GM12878 (cell line): ENCODE measurements around the gene TSKU. TPM values are rescaled to one million over a fixed set of nuclear protein-coding genes. Genes with fewer than 3 reads are reported as not detected.

Experiments used
- ATAC-seq: fragments of 200-7000 bp; cut with Tn5 transposase; 3 replicates; pipeline ENCODE4 v1.9.1; 2020; ENCODE audit warnings: mild to moderate bottlenecking, moderate library complexity
- BruUV-seq: library from RNA; stranded (reverse); fragments of 400-500 nt; replicated peaks from 2 replicates; lab custom pipeline; 2021; lab: Mats Ljungman, UMichigan
- CTCF ChIA-PET: fragments of 300-600 bp; sonication (Branson Sonifier 250); formaldehyde crosslinking; extraction: SDS; loops from one replicate; lab custom pipeline; 2021; ENCODE audit warnings: inconsistent platforms; lab: Yijun Ruan, JAX
- POLR2A ChIA-PET: fragments of 350-600 bp; formaldehyde crosslinking; extraction: SDS; loops from one replicate; lab custom pipeline; 2021; ENCODE audit warnings: inconsistent platforms; lab: Charles Lee
- RAD21 ChIA-PET: fragments of 300-600 bp; sonication (Branson Sonifier 250); formaldehyde crosslinking; loops from one replicate; lab custom pipeline; 2023; ENCODE audit warnings: antibody characterized with exemption; ENCODE audit not compliant: unreplicated experiment; lab: Charles Lee
- SMC1A ChIA-PET: fragments of 300-600 bp; sonication (Branson Sonifier 250); formaldehyde crosslinking; loops from one replicate; lab custom pipeline; 2023; ENCODE audit not compliant: unreplicated experiment, uncharacterized antibody; lab: Charles Lee
- DNase-seq: peaks from one replicate; pipeline ENCODE4 v3.0.0-alpha.2; 2011; ENCODE audit warnings: low read depth, low spot score
- FAIRE-seq: peaks from 3 replicates; lab custom pipeline; 2011; peaks lifted over from hg19 to GRCh38; lab: Jason Lieb, UNC
- H2AFZ ChIP-seq: 2 replicates; pipeline ENCODE4 v1.6.0; 2011; ENCODE audit warnings: low read depth, low read length, control low read depth; ENCODE audit not compliant: control insufficient read depth
- H3K27ac ChIP-seq: 2 replicates; pipeline ENCODE4 v1.5.1; 2011; ENCODE audit warnings: control low read depth; ENCODE audit not compliant: control insufficient read depth, insufficient read depth
- H3K27me3 ChIP-seq, 2 experiments: replicated peaks in 1 of 2; 2 replicates each; pipeline versions ENCODE4 v1.6.0 to v1.6.1; 2011; ENCODE audit warnings: low read length in 1 of 2; ENCODE audit not compliant: control insufficient read depth in 2 of 2, insufficient read depth in 2 of 2
- H3K36me3 ChIP-seq, 2 experiments: 2 replicates each; pipeline ENCODE4 v1.5.1; 2011; ENCODE audit warnings: low read length in 1 of 2; ENCODE audit not compliant: control insufficient read depth in 2 of 2, insufficient read depth in 2 of 2
- H3K4me1 ChIP-seq: 2 replicates; pipeline ENCODE4 v1.6.1; 2011; ENCODE audit warnings: mild to moderate bottlenecking, low read length, moderate library complexity, mixed read lengths; ENCODE audit not compliant: control insufficient read depth, insufficient read depth
- H3K4me2 ChIP-seq: 2 replicates; pipeline ENCODE4 v1.6.0; 2011; ENCODE audit warnings: control low read depth; ENCODE audit not compliant: control insufficient read depth, insufficient read depth
- H3K4me3 ChIP-seq: fragments of 200-600 bp; sonication (generic); 2 replicates; pipeline ENCODE4 v1.5.1; 2016
- H3K79me2 ChIP-seq: 2 replicates; pipeline ENCODE4 v1.6.0; 2011; ENCODE audit warnings: low read length; ENCODE audit not compliant: control insufficient read depth, insufficient read depth
- H3K9ac ChIP-seq: 2 replicates; pipeline ENCODE4 v1.8.0; 2011; ENCODE audit warnings: low read length, control low read depth, mixed read lengths; ENCODE audit not compliant: control insufficient read depth, insufficient read depth
- H3K9me3 ChIP-seq: replicated peaks from 3 replicates; pipeline ENCODE4 v1.5.1; 2011; ENCODE audit warnings: mild to moderate bottlenecking, low read length; ENCODE audit not compliant: control insufficient read depth, insufficient read depth
- H4K20me1 ChIP-seq: 2 replicates; pipeline ENCODE4 v1.6.0; 2011; ENCODE audit not compliant: control insufficient read depth, insufficient read depth
- CHD1 ChIP-seq: IDR thresholded peaks from 2 replicates; pipeline ENCODE4 v1.6.1; 2012; ENCODE audit warnings: low read depth, low read length, improper control_type of control experiment
- CHD4 ChIP-seq: fragments of 200-600 bp; sonication (generic); IDR thresholded peaks from 2 replicates; pipeline ENCODE4 v1.6.1; 2016; ENCODE audit warnings: mild to moderate bottlenecking
- CREM ChIP-seq: IDR thresholded peaks from 2 replicates; pipeline ENCODE4 v1.6.1; 2014; ENCODE audit warnings: antibody characterized with exemption, low read depth
- CUX1 ChIP-seq: IDR thresholded peaks from 2 replicates; pipeline ENCODE4 v1.6.1; 2012; ENCODE audit warnings: improper control_type of control experiment, low read depth, low read length; ENCODE audit not compliant: insufficient replicate concordance
- MTA3 ChIP-seq: IDR thresholded peaks from 2 replicates; pipeline ENCODE4 v1.6.1; 2012; ENCODE audit warnings: low read length, inconsistent platforms, borderline replicate concordance
- PBX3 ChIP-seq: IDR thresholded peaks from 2 replicates; pipeline ENCODE4 v1.6.1; 2011; ENCODE audit warnings: mild to moderate bottlenecking, low read depth, low read length, moderate library complexity; ENCODE audit not compliant: insufficient replicate concordance
- PML ChIP-seq: IDR thresholded peaks from 2 replicates; pipeline ENCODE4 v1.6.1; 2012; ENCODE audit warnings: low read length, inconsistent platforms
- SMAD1 ChIP-seq: fragments of 450-650 bp; IDR thresholded peaks from 2 replicates; pipeline ENCODE4 v1.6.1; 2018; ENCODE audit warnings: mild to moderate bottlenecking, low read depth; ENCODE audit not compliant: partially characterized antibody
- SREBF1 ChIP-seq: IDR thresholded peaks from 2 replicates; pipeline ENCODE4 v1.6.1; 2012; ENCODE audit warnings: mild to moderate bottlenecking, low read length
- SREBF2 ChIP-seq: IDR thresholded peaks from 2 replicates; pipeline ENCODE4 v1.6.1; 2012; ENCODE audit warnings: mild to moderate bottlenecking, low read length
- STAT1 ChIP-seq: fragments of 450-650 bp; conservative IDR thresholded peaks from 2 replicates; pipeline ENCODE4 v1.6.1; 2014; ENCODE audit warnings: antibody characterized with exemption, mild to moderate bottlenecking
- SUPT20H ChIP-seq: IDR thresholded peaks from 2 replicates; pipeline ENCODE4 v1.6.1; 2011; ENCODE audit warnings: low read depth, mild to moderate bottlenecking, low read length, moderate library complexity, borderline replicate concordance; ENCODE audit not compliant: control insufficient read depth
- ZBTB11 ChIP-seq: fragments of 450-650 bp; formaldehyde crosslinking; IDR thresholded peaks from 2 replicates; pipeline ENCODE4 v1.5.0; 2022; ENCODE audit warnings: mild to moderate bottlenecking, missing genetic modification characterization
- WGBS: methylation state at CpG from one replicate; pipeline ENCODE4 v1.1.6; 2016; ENCODE audit warnings: low lambda C conversion rate; ENCODE audit not compliant: insufficient replicate concordance, insufficient coverage; ENCODE audit errors: missing lambda C conversion rate; 5-methylcytosine and 5-hydroxymethylcytosine counted together
- in situ Hi-C: fragments of 300-500 bp; cut with MboI; formaldehyde crosslinking; loops from 9 replicates; pipeline ENCODE4 v1.14.3; 2018; ENCODE audit warnings: mixed read lengths
- intact Hi-C: fragments of 100-400 bp; cut with micrococcal nuclease; formaldehyde crosslinking; loops from one replicate; pipeline ENCODE4 v1.14.2; 2022; ENCODE audit not compliant: unreplicated experiment
- polyA plus RNA-seq, 11 experiments: library from polyadenylated mRNA; depleted of rRNA in 4 of 11; unstranded in 6 of 11; stranded (reverse) in 5 of 11; fragments of >200 nt; fragmentation: Nextera tagmentation in 4 of 11; fragmentation: Illumina TruSeq in 1 of 11; extraction: Ambion mirVana in 4 of 11; extraction: Trizol in 1 of 11; gene quantifications; 1 replicate in 1 of 11; 2 replicates in 10 of 11; pipeline versions ENCODE4 v1.2.1 to v1.2.3, GENCODE V29; 2011 to 2016; ENCODE audit warnings: inconsistent platforms in 2 of 11, missing spikeins in 2 of 11, low read depth in 1 of 11
- total RNA-seq, 4 experiments: library from RNA; depleted of rRNA in 3 of 4; stranded (reverse); fragments of >200 nt in 3 of 4; fragmentation: Illumina TruSeq in 1 of 4; extraction: Trizol in 1 of 4; gene quantifications; 2 replicates each; pipeline versions ENCODE4 v1.2.1 to v1.2.3, GENCODE V29; 2013 to 2021

Gene TSKU
- total and polyA plus RNA-seq, 10 of the 15 experiments (the other 5 are each of a cell fraction or from before 2014, with no cell fraction given), result 0.04 to 1.5 (median 0.62) TPM

GRCh38 chr11:76835036-76835435, 51.9 kb downstream of the TSKU start (continued):
- TF ChIP-seq ZBTB11 (CRISPR knock-in tag) (no peak), CHD4 (no peak)

GRCh38 chr11:76835928-76836612, 52.9 kb downstream of the TSKU start:
- Histone ChIP-seq H3K4me3 (no peak overlapping the region), H2AFZ (no peak overlapping the region), H3K27me3 (peaks cover 0 to 1% of the 10 kb centered on the region in 2 experiments; a peak in 1 of 4 replicates), H3K36me3 (no peaks in the 10 kb centered on the region), H3K4me2 (no peak overlapping the region), H3K4me1 (no peaks in the 10 kb centered on the region), H3K9me3 (no peaks in the 10 kb centered on the region), H3K9ac (no peak overlapping the region), H4K20me1 (no peaks in the 10 kb centered on the region), H3K27ac (no peak overlapping the region), H3K79me2 (no peaks in the 10 kb centered on the region)
- no TSS peak for BruUV-seq
- FAIRE-seq, result no peak
- ChIA-PET RAD21 (interaction anchor here (1.4 kb wide), 1 partner anchor 82 kb away, joined by 3 read pairs; no protein-coding TSS in a partner anchor), SMC1A (no interaction called here), CTCF (interaction anchor here (4.1 kb wide), 1 partner anchor 83 kb away, joined by 21 read pairs; no protein-coding TSS in a partner anchor), POLR2A (no interaction called here)
- DNase-seq, result no peak
- in situ Hi-C loops (no loop called here), intact Hi-C loops (no loop called here)
- 41% methylated on average over 5 of the region's 5 CpGs for WGBS
- ATAC-seq, result no peak
- TF ChIP-seq PML (no peak), MTA3 (no peak), CUX1 (no peak), SMAD1 (no peak), SREBF2 (no peak), CREM (no peak), STAT1 (no peak), CHD1 (no peak), SREBF1 (no peak), PBX3 (no peak), SUPT20H (no peak)
